ENCODE results near the gene TDO2.

TDO2 gene

GRCh38 chr4:155904331-155904730 lies 835 bp downstream of the TDO2 start:
- DNase-seq = no peak
- Histone ChIP-seq H3K36me3 (ENCODE audit: control insufficient read depth in 1 of 2, insufficient read depth in 2 of 2, low read depth in 1 of 2, low read length in 2 of 2) (no peaks in the 10 kb centered on the region), H3K4me3 (ENCODE audit: insufficient read depth in 1 of 2, low read depth in 1 of 2, low read length in 2 of 2) (no peak overlapping the region), H2BK5ac (ENCODE audit: low read depth, low read length, poor library complexity, severe bottlenecking) (no peak overlapping the region), H2AK5ac (ENCODE audit: low read length, severe bottlenecking) (no peak overlapping the region), H3K23ac (ENCODE audit: low read length in 2 of 2) (no peak overlapping the region), H3K9me3 (ENCODE audit: control insufficient read depth, low read length) (no peaks in the 10 kb centered on the region), H3K27ac (ENCODE audit: low read length, poor library complexity, severe bottlenecking) (no peak overlapping the region), H3K9ac (ENCODE audit: low read length) (no peak overlapping the region), H3K79me1 (replicated peaks; ENCODE audit: low read length, poor library complexity, severe bottlenecking) (no peaks in the 10 kb centered on the region), H4K8ac (ENCODE audit: low read length) (no peak overlapping the region), H3K4me1 (ENCODE audit: control insufficient read depth, insufficient read depth, low read depth, low read length) (no peaks in the 10 kb centered on the region), H2AFZ (ENCODE audit: low read depth, low read length) (no peak overlapping the region), H3K18ac (ENCODE audit: low read depth in 1 of 2, low read length in 2 of 2) (no peak overlapping the region), H4K91ac (ENCODE audit: low read length) (no peak overlapping the region), H2BK120ac (ENCODE audit: low read depth, low read length) (no peak overlapping the region), H3K27me3 (ENCODE audit: control insufficient read depth in 1 of 2, insufficient read depth in 1 of 2, low read length in 2 of 2) (no peaks in the 10 kb centered on the region), H3K4me2 (ENCODE audit: low read length, poor library complexity, severe bottlenecking) (no peak overlapping the region), H2BK12ac (ENCODE audit: low read length in 2 of 2) (no peak overlapping the region), H2BK15ac (ENCODE audit: low read depth, poor library complexity, severe bottlenecking) (no peak overlapping the region), H3K14ac (ENCODE audit: low read length in 2 of 2) (no peak overlapping the region), H3K4ac (ENCODE audit: low read depth in 1 of 2, low read length in 2 of 2) (no peak overlapping the region)
- WGBS = 82% methylated on average over 2 of the region's 3 CpGs

GRCh38 chr4:155906554-155907247 lies 3.2 kb downstream of the TDO2 start:
- Histone ChIP-seq H3K14ac (ENCODE audit: low read length in 2 of 2) (no peak overlapping the region), H3K36me3 (ENCODE audit: control insufficient read depth in 1 of 2, insufficient read depth in 2 of 2, low read depth in 1 of 2, low read length in 2 of 2) (no peaks in the 10 kb centered on the region), H3K9me3 (ENCODE audit: control insufficient read depth, low read length) (no peaks in the 10 kb centered on the region), H2AFZ (ENCODE audit: low read depth, low read length) (no peak overlapping the region), H2BK15ac (ENCODE audit: low read depth, poor library complexity, severe bottlenecking) (no peak overlapping the region), H4K8ac (ENCODE audit: low read length) (no peak overlapping the region), H2BK12ac (ENCODE audit: low read length in 2 of 2) (no peak overlapping the region), H3K79me1 (replicated peaks; ENCODE audit: low read length, poor library complexity, severe bottlenecking) (no peaks in the 10 kb centered on the region), H3K18ac (ENCODE audit: low read depth in 1 of 2, low read length in 2 of 2) (no peak overlapping the region), H2BK5ac (ENCODE audit: low read depth, low read length, poor library complexity, severe bottlenecking) (no peak overlapping the region), H3K27me3 (ENCODE audit: control insufficient read depth in 1 of 2, insufficient read depth in 1 of 2, low read length in 2 of 2) (no peaks in the 10 kb centered on the region), H3K23ac (ENCODE audit: low read length in 2 of 2) (no peak overlapping the region), H4K91ac (ENCODE audit: low read length) (no peak overlapping the region), H2BK120ac (ENCODE audit: low read depth, low read length) (no peak overlapping the region), H3K9ac (ENCODE audit: low read length) (peak overlapping the region; percentile 86), H3K4ac (ENCODE audit: low read depth in 1 of 2, low read length in 2 of 2) (no peak overlapping the region), H2AK5ac (ENCODE audit: low read length, severe bottlenecking) (no peak overlapping the region), H3K4me3 (ENCODE audit: insufficient read depth in 1 of 2, low read depth in 1 of 2, low read length in 2 of 2) (peak overlapping the region in 1 of 2 experiments; percentile 20), H3K4me2 (ENCODE audit: low read length, poor library complexity, severe bottlenecking) (no peak overlapping the region), H3K4me1 (ENCODE audit: control insufficient read depth, insufficient read depth, low read depth, low read length) (no peaks in the 10 kb centered on the region), H3K27ac (ENCODE audit: low read length, poor library complexity, severe bottlenecking) (no peak overlapping the region)
- WGBS = 65% methylated on average over 4 of the region's 6 CpGs
- DNase-seq = peak; percentile 95

GRCh38 chr4:155907556-155907955 lies 4.1 kb downstream of the TDO2 start:
- Histone ChIP-seq H3K4me1 (ENCODE audit: control insufficient read depth, insufficient read depth, low read depth, low read length) (no peaks in the 10 kb centered on the region), H3K36me3 (ENCODE audit: control insufficient read depth in 1 of 2, insufficient read depth in 2 of 2, low read depth in 1 of 2, low read length in 2 of 2) (no peaks in the 10 kb centered on the region), H3K4ac (ENCODE audit: low read depth in 1 of 2, low read length in 2 of 2) (no peak overlapping the region), H2AK5ac (ENCODE audit: low read length, severe bottlenecking) (no peak overlapping the region), H3K4me3 (ENCODE audit: insufficient read depth in 1 of 2, low read depth in 1 of 2, low read length in 2 of 2) (peak overlapping the region in 1 of 2 experiments; percentile 8), H3K4me2 (ENCODE audit: low read length, poor library complexity, severe bottlenecking) (no peak overlapping the region), H3K27me3 (ENCODE audit: control insufficient read depth in 1 of 2, insufficient read depth in 1 of 2, low read length in 2 of 2) (no peaks in the 10 kb centered on the region), H2BK12ac (ENCODE audit: low read length in 2 of 2) (no peak overlapping the region), H3K9ac (ENCODE audit: low read length) (peak overlapping the region; percentile 86), H3K23ac (ENCODE audit: low read length in 2 of 2) (no peak overlapping the region), H3K18ac (ENCODE audit: low read depth in 1 of 2, low read length in 2 of 2) (no peak overlapping the region), H2AFZ (ENCODE audit: low read depth, low read length) (no peak overlapping the region), H4K8ac (ENCODE audit: low read length) (no peak overlapping the region), H3K79me1 (replicated peaks; ENCODE audit: low read length, poor library complexity, severe bottlenecking) (no peaks in the 10 kb centered on the region), H4K91ac (ENCODE audit: low read length) (no peak overlapping the region), H3K14ac (ENCODE audit: low read length in 2 of 2) (no peak overlapping the region), H3K27ac (ENCODE audit: low read length, poor library complexity, severe bottlenecking) (no peak overlapping the region), H2BK5ac (ENCODE audit: low read depth, low read length, poor library complexity, severe bottlenecking) (no peak overlapping the region), H2BK15ac (ENCODE audit: low read depth, poor library complexity, severe bottlenecking) (no peak overlapping the region), H2BK120ac (ENCODE audit: low read depth, low read length) (no peak overlapping the region), H3K9me3 (ENCODE audit: control insufficient read depth, low read length) (no peaks in the 10 kb centered on the region)
- no CpG with 5 or more reads among the region's 1 CpG for WGBS
- DNase-seq = peak; percentile 9

GRCh38 chr4:155908187-155909139 lies 5.0 kb downstream of the TDO2 start:
- WGBS = 89% methylated on average over 4 of the region's 4 CpGs

More at GRCh38 chr4:155908187-155909139, 5.0 kb downstream of the TDO2 start:
- Histone ChIP-seq H2AFZ (ENCODE audit: low read depth, low read length) (no peak overlapping the region), H2BK15ac (ENCODE audit: low read depth, poor library complexity, severe bottlenecking) (no peak overlapping the region), H3K4me2 (ENCODE audit: low read length, poor library complexity, severe bottlenecking) (no peak overlapping the region), H2BK120ac (ENCODE audit: low read depth, low read length) (no peak overlapping the region), H4K8ac (ENCODE audit: low read length) (no peak overlapping the region), H2BK12ac (ENCODE audit: low read length in 2 of 2) (peak overlapping the region; percentile 28 to 99), H3K9ac (ENCODE audit: low read length) (no peak overlapping the region), H3K79me1 (replicated peaks; ENCODE audit: low read length, poor library complexity, severe bottlenecking) (no peaks in the 10 kb centered on the region), H4K91ac (ENCODE audit: low read length) (peak overlapping the region; percentile 62), H3K27me3 (ENCODE audit: control insufficient read depth in 1 of 2, insufficient read depth in 1 of 2, low read length in 2 of 2) (no peaks in the 10 kb centered on the region), H3K14ac (ENCODE audit: low read length in 2 of 2) (no peak overlapping the region), H3K36me3 (ENCODE audit: control insufficient read depth in 1 of 2, insufficient read depth in 2 of 2, low read depth in 1 of 2, low read length in 2 of 2) (no peaks in the 10 kb centered on the region), H3K4me1 (ENCODE audit: control insufficient read depth, insufficient read depth, low read depth, low read length) (no peaks in the 10 kb centered on the region), H3K4ac (ENCODE audit: low read depth in 1 of 2, low read length in 2 of 2) (peak overlapping the region in 1 of 2 experiments; percentile 47), H3K18ac (ENCODE audit: low read depth in 1 of 2, low read length in 2 of 2) (peak overlapping the region; percentile 46 to 88), H3K9me3 (ENCODE audit: control insufficient read depth, low read length) (no peaks in the 10 kb centered on the region), H3K4me3 (ENCODE audit: insufficient read depth in 1 of 2, low read depth in 1 of 2, low read length in 2 of 2) (no peak overlapping the region), H3K23ac (ENCODE audit: low read length in 2 of 2) (no peak overlapping the region), H2BK5ac (ENCODE audit: low read depth, low read length, poor library complexity, severe bottlenecking) (no peak overlapping the region), H3K27ac (ENCODE audit: low read length, poor library complexity, severe bottlenecking) (no peak overlapping the region), H2AK5ac (ENCODE audit: low read length, severe bottlenecking) (no peak overlapping the region)
- DNase-seq = no peak
